ENCODE results near the gene CUL7.
"Not testable (repeated sequence)": the region's sequence is repeated elsewhere in the genome, so short reads cannot be mapped to it uniquely, and the experiment has no call there.

Gene CUL7

GRCh38 chr6:43005844-43006243 lies 47.8 kb downstream of the CUL7 start:
- no peak for DNase-seq
- Histone ChIP-seq H3K36me3 (peaks cover 41% of the 10 kb centered on the region), H3K4me1 (no peaks in the 10 kb centered on the region), H3K4me3 (ENCODE audit: low read depth, low read length) (no peak overlapping the region), H3K27me3 (no peaks in the 10 kb centered on the region), H3K9me3 (no peaks in the 10 kb centered on the region)
- no peak for TF ChIP-seq CTCF (IDR thresholded peaks at IDR 0.05; ENCODE audit: low read depth, low read length)

GRCh38 chr6:43001843-43002242 lies 51.8 kb downstream of the CUL7 start:
- Histone ChIP-seq H3K36me3 (peaks cover 3% of the 10 kb centered on the region; the same call in 1 of the 2 replicates), H3K4me1 (no peaks in the 10 kb centered on the region), H3K4me3 (ENCODE audit: low read depth, low read length) (no peak overlapping the region), H3K9me3 (no peaks in the 10 kb centered on the region), H3K27me3 (no peaks in the 10 kb centered on the region)
- TF ChIP-seq CTCF (IDR thresholded peaks at IDR 0.05; ENCODE audit: low read depth, low read length) = no peak
- DNase-seq = no peak

- not testable (repeated sequence) for DNase-seq; H3K9me3 ChIP-seq; H3K27me3 ChIP-seq; H3K4me1 ChIP-seq; H3K4me3 ChIP-seq (ENCODE audit: low read depth, low read length); H3K36me3 ChIP-seq
Observed at GRCh38 chr6:42998205-42998604, 55.4 kb downstream of the CUL7 start.

GRCh38 chr6:42996513-42996912 lies 57.1 kb downstream of the CUL7 start:
- DNase-seq = no peak
- Histone ChIP-seq H3K27me3 (no peaks in the 10 kb centered on the region), H3K36me3 (no peaks in the 10 kb centered on the region; the same call in 1 of the 2 replicates), H3K4me3 (ENCODE audit: low read depth, low read length) (no peak overlapping the region), H3K9me3 (no peaks in the 10 kb centered on the region), H3K4me1 (no peaks in the 10 kb centered on the region)
- TF ChIP-seq CTCF (IDR thresholded peaks at IDR 0.05; ENCODE audit: low read depth, low read length) = no peak

GRCh38 chr6:42993445-42993844 lies 60.2 kb downstream of the CUL7 start:
- no peak for TF ChIP-seq CTCF (IDR thresholded peaks at IDR 0.05; ENCODE audit: low read depth, low read length)
- H3K4me1 ChIP-seq = no peaks in the 10 kb centered on the region

GRCh38 chr6:42989923-42990322 lies 63.7 kb downstream of the CUL7 start:
- Histone ChIP-seq H3K36me3 (peaks cover 10% of the 10 kb centered on the region), H3K27me3 (no peaks in the 10 kb centered on the region)

More at GRCh38 chr6:42993445-42993844, 60.2 kb downstream of the CUL7 start:
- Histone ChIP-seq H3K36me3 (peaks cover 10% of the 10 kb centered on the region), H3K27me3 (no peaks in the 10 kb centered on the region), H3K9me3 (no peaks in the 10 kb centered on the region), H3K4me3 (ENCODE audit: low read depth, low read length) (no peak overlapping the region)
- no peak for DNase-seq

More at GRCh38 chr6:42989923-42990322, 63.7 kb downstream of the CUL7 start:
- Histone ChIP-seq H3K9me3 (no peaks in the 10 kb centered on the region), H3K4me1 (no peaks in the 10 kb centered on the region), H3K4me3 (ENCODE audit: low read depth, low read length) (no peak overlapping the region)
- no peak for TF ChIP-seq CTCF (IDR thresholded peaks at IDR 0.05; ENCODE audit: low read depth, low read length)
- DNase-seq = no peak

Measured in BE2C (cell line).